ENCODE data around the gene SELL.
"Not testable (repeated sequence)": the region's sequence is repeated elsewhere in the genome, so short reads cannot be mapped to it uniquely, and the experiment has no call there.

The SELL gene

DNA sequence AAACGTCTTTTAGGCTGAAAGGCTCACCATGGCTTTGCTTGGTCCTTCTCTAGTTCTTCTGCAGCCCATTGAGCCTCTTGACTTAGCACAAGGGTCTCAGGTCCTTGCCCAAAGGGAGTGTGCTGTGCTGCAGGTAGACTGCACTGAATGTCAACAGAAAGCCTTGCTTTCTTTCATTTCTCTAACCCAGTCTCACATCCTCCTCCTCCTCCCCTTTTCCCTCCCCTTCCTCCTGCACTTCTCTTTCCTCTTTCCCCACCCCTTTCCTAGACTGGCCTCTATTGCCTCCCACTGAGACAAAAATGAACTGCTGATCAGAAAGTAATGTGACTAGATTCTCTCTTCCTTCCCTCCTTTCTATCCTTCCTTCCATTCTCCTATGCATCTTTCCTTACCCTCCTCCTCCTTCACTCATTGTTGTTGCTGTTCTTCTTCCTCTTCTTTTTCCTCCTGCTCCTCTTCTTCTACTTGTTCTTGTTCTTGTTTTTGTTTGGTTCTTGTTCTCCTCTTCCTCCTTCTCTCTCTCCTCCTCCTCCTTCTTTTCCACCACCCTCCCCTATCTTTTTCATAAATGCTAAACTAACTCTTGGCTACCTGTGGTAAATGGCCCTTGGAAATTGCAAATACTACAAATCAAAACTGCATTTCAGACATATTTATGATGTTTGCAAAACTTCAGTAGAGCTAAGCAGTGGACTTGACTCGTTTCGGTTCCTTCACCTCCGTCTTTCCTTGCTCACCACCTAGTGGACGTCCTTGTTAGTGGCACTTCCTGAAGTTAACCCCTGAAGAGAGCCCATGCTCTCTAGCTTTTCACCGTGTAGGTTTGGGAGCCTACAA, at the start of gene SELL:
Gene SELL (minus strand): TSS at position 152 of the 840 bp plus-strand sequence. CDS start 122 bp downstream, at position 30.
- H3K4me3 ChIP-seq (ENCODE audit: low read depth, low read length) = no peak within 1 kb of the TSS

DNA sequence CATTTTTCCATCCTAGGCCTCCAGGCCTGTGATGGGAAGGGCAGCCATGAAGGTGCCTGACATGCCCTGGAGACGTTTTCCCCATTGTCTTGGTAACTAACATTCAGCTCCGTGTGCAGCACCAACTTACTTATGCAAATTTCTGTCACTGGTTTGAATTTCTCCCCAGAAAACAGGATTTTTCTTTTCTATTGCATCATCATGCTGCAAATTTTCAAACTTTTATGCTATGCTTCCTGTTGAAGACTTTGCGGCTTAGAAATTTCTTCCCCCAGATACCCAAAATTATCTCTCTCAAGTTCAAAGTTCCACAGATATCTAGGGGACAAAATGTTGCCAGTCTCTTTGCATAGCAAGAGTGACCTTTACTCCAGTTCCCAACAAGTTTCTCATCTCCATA, 47.6 kb upstream of the SELL start:
- no peak overlapping the region for H3K4me3 ChIP-seq (ENCODE audit: low read depth, low read length)

DNA sequence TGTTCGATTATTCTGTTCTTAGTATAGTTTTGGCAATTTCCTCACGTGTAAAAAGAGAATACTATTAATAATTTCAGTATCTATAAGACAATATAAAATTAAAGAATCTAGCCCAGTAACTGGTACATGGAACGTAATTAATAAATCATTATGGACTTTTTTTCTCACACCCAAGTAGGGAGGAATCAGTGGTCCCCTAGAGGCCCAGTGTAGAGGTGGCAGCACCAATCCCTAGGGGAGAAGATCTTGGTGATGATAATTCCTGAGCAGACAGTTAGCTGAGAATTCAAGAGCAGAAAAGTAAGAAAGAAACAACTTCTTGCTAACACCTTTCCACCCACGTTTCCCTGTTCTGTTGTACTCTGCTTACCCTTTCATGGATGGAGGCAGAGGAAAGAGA, 42.1 kb upstream of the SELL start:
- no peak overlapping the region for H3K4me3 ChIP-seq (ENCODE audit: low read depth, low read length)

DNA sequence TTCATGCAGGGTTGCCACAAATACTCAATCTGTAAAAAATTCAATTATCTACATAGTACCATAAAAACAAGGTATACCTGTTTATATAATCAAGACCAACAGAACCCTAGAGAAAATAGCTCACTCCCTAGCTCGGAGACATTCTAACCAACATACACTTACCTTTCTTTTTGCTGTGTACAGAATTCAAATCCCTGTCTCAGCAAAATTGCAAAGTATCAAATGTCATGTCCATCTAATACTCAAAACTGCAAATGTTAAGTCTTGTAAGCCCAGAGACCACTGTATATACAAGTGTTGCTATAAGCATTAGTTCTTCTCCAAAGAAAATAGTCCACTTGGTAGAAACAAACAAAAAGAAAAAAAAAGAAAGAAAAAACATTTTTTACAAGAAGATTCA, 38.6 kb upstream of the SELL start:
- no peak overlapping the region for H3K4me3 ChIP-seq (ENCODE audit: low read depth, low read length)

DNA sequence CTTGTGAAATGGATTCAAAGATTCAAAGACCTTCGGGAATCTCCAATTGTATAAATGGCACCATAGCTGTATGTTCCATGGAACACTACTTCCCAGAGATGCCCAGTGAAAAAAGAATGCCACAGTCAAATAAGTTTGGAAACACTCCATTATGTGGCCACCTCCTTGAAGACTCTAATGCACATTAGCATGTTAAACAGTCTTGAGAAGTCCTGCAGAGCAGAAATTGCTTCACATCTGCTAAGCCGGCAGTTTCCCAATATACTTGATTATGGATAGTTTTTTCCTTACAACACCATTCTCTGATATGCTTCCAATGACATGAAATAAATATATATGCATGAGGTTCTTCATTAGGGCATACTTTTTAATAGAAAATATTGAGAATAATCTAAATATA, 35.1 kb upstream of the SELL start:
- H3K4me3 ChIP-seq (ENCODE audit: low read depth, low read length) = no peak overlapping the region

DNA sequence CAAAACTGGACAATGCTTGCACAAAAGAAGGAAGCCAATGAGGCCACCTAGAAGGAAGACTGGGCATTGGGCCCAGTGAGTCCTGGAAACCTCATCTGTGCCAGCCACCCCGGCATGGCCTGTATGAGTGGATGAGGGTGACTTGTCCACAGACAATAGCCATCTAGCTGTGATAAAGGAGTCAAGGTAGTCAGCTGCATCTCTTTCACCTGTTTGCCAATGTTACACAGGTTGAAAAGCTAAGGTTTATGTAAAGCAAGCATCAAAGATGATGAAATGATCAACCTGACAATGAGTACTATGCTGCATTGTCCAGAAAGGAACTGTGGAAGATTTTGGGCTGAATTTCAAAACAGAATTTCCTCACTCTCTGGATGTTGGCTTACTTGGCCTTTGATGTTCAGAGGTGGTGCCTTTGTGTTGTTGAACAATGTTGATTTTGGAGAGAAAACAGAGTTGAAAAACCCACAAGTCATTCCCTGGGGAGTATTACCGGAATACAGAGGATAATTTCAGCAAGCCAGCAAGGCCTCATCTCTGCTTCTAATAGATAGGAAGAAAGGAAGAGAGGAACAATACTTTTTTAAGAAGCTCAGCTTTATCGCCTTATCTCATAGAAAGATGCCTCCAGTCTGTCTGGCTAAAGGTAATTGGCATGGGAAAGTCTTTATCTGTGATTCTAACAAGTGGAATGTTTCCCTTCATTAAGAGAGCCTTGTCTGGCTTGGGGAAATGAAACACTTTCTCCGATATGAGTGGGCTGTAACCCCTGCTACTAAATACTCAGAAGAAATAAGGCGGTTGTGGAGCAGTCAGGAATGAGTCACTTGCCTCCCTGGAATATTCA, 33.8 kb upstream of the SELL start:
- no peak overlapping the region for H3K4me3 ChIP-seq (ENCODE audit: low read depth, low read length)

DNA sequence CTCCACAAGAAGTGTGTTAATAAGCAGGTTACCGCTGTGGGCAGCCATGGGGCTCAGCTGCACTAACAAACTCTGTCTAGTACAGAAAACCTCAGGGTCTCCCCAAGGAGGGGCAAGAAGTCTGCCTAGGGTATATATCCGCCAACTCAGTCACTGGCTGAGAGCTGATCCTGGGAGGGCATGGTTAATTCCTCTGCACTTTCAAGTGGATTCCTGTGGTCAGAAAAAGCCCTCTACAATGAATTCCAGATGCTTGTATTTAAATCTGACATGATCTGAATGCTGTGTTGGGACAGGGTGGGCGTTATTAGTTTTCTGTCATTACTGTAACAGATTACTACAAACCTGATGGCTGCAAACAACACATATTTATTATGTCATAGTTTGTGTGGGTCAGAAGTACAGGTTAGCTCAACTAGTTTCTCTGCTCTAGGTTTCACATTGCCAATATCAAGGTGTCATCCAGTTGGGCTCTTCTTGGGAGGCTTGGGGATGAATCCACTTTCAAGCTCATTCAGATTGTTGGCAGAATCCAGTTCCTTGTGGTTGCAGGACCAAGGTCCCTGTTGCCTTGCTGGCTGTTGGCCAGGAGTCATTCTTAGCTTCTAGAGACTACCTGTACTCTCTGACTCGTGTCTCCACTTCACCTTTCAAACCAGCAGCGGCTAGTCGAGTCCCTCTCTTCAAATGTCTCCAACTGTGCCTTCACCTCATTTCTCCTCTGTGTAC, 30.4 kb upstream of the SELL start:
- no peak overlapping the region for H3K4me3 ChIP-seq (ENCODE audit: low read depth, low read length)

DNA sequence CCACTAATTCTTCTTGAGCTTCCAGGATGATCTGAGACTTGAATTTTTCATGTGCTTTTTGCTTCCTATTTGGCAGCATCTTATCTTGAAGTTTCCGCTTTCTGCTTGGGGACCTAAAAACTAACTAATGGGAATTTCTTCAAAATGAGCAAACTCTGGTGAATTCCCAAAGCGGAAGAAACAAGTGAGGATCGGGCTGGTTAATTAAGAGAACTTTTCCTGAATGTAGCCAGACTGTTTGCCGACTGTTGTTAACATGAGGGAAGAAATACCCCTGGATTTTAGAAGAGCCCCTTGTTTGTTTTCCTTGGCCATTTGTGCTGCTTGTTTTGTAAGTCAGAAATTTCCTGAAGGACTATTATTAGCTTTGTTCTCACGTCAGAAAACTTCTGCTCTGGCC, 28.6 kb upstream of the SELL start:
- H3K4me3 ChIP-seq (ENCODE audit: low read depth, low read length) = no peak overlapping the region

DNA sequence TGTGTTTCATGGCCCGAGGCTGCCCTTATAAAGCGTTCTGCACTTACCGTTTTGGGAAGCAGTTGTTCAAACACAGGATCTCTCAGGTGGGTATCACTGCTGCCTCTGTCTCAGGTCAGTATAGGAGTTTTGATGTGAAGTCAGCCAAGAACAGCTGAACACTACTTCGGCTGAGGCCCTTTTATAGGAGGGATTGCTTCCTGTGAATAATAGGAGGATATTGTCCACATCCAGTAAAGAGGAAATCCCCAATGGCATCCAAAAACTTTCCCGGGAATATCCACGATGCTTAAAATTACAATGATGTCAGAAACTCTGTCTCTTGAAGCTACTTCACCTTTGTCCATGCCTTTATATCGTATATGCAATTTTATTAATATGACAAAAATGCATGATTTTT, 22.5 kb upstream of the SELL start, which contains the start of gene SELE:
Gene SELE (minus strand): TSS at position 156 of the 400 bp plus-strand sequence. CDS start 467 bp downstream, outside the sequence.
- no peak within 1 kb of the TSS for H3K4me3 ChIP-seq (ENCODE audit: low read depth, low read length)

DNA sequence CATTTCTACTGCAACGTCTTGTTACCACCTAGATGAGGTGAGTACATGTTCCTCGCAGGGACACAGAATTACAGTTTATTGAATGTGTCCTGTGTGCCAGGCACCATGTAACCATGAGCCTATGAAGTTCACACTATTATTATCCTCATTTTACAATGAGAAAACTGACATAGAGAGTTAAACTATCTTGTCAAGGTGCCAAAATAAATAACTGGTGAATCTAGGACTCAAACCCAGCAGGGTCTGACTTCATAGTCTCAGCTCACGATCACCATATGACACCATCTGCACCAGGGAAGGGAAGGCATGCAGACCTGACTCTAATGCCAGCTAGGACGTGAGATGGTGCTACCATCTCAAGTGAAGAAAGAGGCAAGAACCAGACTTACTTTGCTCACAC, 20.0 kb upstream of the SELL start:
- no peak overlapping the region for H3K4me3 ChIP-seq (ENCODE audit: low read depth, low read length)

DNA sequence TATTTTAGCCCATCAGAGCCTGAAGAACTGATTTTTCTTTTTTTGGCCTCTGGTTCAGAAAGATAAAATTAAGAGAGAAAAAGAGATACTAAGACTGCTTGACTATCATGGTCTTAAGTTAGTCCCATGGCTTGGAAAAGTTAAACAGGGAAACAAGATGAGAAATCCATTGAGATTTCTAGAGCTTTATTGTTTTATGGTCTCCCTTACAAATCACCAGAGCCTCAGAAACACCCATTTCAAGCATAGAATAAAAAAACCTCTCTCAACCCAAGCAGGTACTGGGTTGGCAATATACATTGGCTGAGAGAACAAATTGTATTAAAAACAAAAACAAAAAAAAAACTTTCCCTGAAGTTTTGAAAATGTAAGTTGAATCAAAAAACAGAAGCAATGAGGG, 18.6 kb upstream of the SELL start:
- H3K4me3 ChIP-seq (ENCODE audit: low read depth, low read length) = no peak overlapping the region

DNA sequence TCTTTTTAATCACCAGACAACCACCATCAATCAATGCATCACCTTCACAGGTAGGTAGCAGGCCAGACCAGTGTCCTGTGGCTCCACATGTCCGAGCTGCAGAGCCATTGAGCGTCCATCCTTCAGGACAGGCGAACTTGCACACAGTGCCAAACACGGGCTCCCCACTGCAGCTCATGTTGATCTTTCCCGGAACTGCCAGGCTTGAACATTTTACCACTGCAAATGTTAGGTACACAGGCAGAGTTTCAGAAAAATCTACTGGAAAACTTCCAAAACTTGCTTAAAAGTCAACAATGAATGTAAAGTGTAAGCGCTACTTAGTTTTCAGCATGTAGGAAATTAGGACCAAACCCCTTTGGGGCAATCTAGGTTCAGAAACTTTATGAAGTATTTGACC, 15.9 kb upstream of the SELL start:
- no peak overlapping the region for H3K4me3 ChIP-seq (ENCODE audit: low read depth, low read length)

DNA sequence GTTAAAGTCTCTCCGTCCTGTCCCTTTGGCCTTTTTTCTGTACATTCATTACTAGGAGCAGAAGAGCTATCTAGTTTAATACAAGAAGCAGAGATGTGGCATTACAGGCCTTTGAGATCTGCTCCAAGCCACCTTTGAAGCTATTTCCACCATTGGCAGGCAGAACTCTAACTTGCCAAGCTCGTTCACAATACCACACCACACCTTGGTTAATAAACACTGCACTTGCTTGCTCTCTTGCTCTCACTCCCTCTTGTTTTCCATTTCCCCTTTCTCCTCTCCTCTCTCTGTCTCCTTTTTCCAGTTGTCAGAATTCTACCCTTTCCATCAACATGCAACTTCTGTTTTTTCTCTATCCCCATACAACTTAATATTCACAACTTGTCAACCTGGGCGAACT, 15.4 kb upstream of the SELL start:
- H3K4me3 ChIP-seq (ENCODE audit: low read depth, low read length) = no peak overlapping the region

DNA sequence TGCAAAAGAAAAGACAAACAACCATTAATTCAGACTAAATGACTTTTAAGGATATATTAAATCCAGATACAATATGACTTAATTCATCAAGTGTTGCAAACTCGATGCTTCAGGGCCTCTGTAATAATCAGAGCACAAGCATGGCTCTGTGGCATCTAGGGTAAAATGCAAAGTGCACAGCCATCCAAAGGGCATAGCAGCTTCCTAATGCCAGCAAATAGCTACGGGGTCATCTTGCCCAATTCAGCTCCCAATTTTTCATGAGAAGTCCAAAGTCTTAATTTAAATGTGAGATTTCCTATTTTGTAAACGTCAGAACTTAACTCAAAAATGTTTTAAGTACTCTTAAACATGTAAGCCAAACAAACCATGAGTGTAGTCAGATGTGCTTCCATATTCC, 14.5 kb upstream of the SELL start:
- H3K4me3 ChIP-seq (ENCODE audit: low read depth, low read length) = no peak overlapping the region

DNA sequence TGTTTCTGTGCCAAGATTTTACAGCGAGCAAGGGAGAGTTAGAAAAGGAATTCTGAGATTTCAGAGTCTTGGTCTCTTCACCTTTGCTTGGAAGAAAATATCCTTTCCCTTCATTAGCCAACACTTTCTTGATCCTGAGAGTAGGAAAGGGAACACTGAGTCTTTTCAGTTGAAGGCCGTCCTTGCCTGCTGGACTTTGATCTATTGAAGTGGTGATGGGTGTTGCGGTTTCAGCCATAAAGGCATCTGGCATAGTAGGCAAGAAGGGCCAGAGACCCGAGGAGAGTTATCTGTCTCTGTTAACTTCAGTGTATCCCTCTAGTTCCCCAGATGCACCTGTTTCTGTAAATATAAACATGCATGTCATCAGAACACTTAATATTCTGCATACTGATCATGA, 12.7 kb upstream of the SELL start:
- no peak overlapping the region for H3K4me3 ChIP-seq (ENCODE audit: low read depth, low read length)

DNA sequence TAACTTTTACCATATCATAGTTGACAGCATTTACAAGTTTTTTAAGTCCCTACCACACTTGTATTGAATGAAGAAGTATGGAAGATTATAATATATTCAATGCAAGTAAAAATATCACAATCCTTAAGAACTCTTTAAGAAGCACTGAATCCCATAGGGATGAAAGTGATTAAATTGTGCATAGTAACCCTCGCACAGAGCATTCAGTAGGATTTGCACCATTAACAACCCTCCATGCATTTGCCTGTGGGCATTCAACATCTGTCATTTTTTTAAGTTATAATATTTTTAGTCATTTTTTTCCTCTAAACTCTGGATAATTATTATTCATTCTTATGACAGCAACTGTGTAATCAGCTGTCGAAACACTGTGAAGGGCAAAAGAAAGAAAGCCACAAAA, 12.3 kb upstream of the SELL start:
- no peak overlapping the region for H3K4me3 ChIP-seq (ENCODE audit: low read depth, low read length)

DNA sequence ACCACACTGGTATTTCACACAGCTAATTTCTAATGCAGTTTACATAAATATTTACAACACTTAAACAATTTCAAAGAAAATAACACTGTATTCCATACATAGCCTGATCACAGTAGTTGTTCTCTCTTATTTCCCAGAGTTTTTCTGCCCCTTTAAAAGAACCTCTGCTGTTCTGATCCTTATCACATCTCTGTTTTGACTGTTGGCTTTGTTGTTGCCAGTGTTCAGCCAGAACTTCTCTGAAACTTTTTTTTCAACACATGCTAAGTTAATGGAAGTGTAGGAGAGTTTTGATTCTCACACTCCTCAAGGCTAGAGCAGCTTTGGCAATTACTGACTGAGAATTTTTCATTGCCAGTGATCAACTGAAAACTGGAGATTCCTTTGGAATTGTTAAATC, 11.4 kb upstream of the SELL start:
- no peak overlapping the region for H3K4me3 ChIP-seq (ENCODE audit: low read depth, low read length)

DNA sequence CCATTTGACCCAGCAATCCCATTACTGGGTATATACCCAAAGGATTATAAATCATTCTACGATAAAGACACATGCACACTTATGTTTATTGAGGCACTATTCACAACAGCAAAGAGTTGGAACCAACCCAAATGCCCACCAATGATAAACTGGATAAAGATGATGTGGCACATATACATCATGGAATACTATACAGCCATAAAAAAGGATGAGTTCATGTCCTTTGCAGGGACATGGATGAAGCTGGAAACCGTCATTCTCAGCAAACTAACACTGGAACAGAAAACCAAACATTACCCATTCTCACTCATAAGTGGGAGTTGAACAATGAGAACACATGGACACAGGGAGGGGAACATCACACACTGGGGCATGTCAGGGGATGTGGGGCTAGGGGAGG, 3.7 kb upstream of the SELL start:
- not testable (repeated sequence) for H3K4me3 ChIP-seq (ENCODE audit: low read depth, low read length)

DNA sequence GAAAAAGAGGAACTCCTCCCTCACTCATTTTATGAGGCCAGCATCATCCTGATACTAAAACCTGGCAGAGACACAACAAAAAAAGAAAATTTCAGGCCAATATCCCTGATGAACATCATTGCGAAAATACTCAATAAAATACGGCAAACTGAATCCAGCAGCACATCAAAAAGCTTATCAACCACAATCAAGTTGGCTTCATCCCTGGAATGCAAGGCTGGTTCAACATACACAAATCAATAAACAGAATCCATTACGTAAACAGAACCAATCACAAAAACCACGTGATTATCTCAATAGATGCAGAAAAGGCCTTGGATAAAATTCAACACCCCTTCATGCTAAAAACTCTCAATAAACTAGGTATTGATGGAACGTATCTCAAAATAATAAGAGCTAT, 1.7 kb upstream of the SELL start:
- not testable (repeated sequence) for H3K4me3 ChIP-seq (ENCODE audit: low read depth, low read length)

DNA sequence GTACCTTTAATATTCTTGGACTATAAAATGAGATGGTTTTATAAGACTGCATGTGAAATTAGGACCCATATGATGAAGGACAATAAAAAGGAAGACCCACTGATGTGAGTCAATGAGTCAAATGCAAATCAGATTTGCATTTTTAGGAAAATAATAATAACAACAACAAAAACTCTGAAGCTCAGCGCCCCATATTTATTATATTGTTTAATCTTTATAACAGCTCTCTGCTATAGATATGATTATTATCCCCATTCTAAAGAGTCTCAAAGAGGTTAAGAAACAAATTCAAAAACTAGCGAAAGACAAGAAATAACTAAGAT, 850 bp upstream of the SELL start:
- no peak overlapping the region for H3K4me3 ChIP-seq (ENCODE audit: low read depth, low read length)

DNA sequence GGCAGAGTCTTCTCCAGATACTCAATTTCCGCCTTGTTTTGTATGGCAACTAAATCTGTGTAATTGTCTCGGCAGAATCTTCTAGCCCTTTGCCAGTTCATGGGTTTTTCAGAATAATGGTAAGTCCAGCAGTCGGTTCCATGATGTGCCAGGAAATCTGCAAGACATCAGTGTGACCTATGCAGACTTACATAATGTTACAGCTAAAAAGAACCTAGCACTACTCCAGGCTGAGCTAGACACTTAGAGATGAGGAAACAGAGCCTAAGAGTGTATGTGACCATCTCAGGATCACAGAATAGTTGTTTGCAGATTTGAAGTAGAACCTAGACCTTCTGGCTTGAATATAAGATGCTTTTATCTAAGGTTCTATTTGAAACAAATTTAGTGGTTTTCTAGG, 2.8 kb downstream of the SELL start:
- H3K4me3 ChIP-seq (ENCODE audit: low read depth, low read length) = no peak overlapping the region
